ENCODE results near the gene GALNT17.

The GALNT17 gene

GRCh38 chr7:71429083-71429482 is 297.1 kb downstream of the GALNT17 start:
- no peak overlapping the region for H3K4me2 ChIP-seq (ENCODE audit: insufficient read depth, low read length)
- no peak overlapping the region for H3K27ac ChIP-seq (ENCODE audit: low read length)
- no peaks in the 10 kb centered on the region for H3K4me1 ChIP-seq (ENCODE audit: insufficient read depth, low read length)
- no peak overlapping the region for H3K9ac ChIP-seq (ENCODE audit: low read depth, low read length)
- H2AFZ ChIP-seq (ENCODE audit: low read depth, low read length) = no peak overlapping the region
- H3K36me3 ChIP-seq (ENCODE audit: insufficient read depth, low read length) = no peaks in the 10 kb centered on the region
- ATAC-seq (ENCODE audit: insufficient read depth, low read depth) (no peak), DNase-seq (no peak)
- no peaks in the 10 kb centered on the region for H3K79me2 ChIP-seq (ENCODE audit: insufficient read depth, low read length)
- no peaks in the 10 kb centered on the region for H3K27me3 ChIP-seq (ENCODE audit: insufficient read depth, low read length, poor library complexity)
- no peak overlapping the region for H3K4me3 ChIP-seq (ENCODE audit: low read depth in 1 of 2, low read length in 2 of 2)
- no peaks in the 10 kb centered on the region for H3K9me3 ChIP-seq (ENCODE audit: insufficient read depth, low read length, severe bottlenecking)
- TF ChIP-seq CTCF (IDR thresholded peaks at IDR 0.05; ENCODE audit: borderline replicate concordance, extremely low read depth, low read length, poor library complexity, severe bottlenecking) (no peak), EZH2 (IDR thresholded peaks at IDR 0.05; ENCODE audit: borderline replicate concordance, low read depth, low read length, severe bottlenecking) (no peak)
- H4K20me1 ChIP-seq (ENCODE audit: insufficient read depth, low read length) = no peaks in the 10 kb centered on the region

DNA sequence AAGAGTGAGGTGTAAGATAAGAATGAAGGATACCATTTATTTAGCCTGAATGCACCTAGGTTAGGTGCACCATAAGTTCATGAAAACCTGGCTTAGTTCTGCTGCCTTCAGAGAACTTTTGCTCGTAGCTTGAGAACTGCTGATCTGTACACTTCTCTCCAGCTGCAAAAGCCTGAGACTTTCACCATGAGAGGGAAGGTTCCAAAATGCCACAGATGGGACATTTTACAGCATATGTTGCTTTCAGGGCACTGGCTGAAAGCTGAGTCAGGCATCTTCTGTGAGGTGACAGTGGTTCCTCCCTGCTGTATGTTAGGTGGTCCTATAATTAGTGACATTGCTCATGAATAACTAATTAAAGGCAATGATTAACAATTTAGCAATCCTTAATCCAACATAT is 298.3 kb downstream of the GALNT17 start:
- Histone ChIP-seq H3K36me3 (ENCODE audit: insufficient read depth, low read length) (no peaks in the 10 kb centered on the region), H3K27me3 (ENCODE audit: insufficient read depth, low read length, poor library complexity) (no peaks in the 10 kb centered on the region), H3K9ac (ENCODE audit: low read depth, low read length) (no peak overlapping the region), H3K4me3 (ENCODE audit: low read depth in 1 of 2, low read length in 2 of 2) (no peak overlapping the region), H3K4me2 (ENCODE audit: insufficient read depth, low read length) (no peak overlapping the region), H3K9me3 (ENCODE audit: insufficient read depth, low read length, severe bottlenecking) (no peaks in the 10 kb centered on the region), H3K27ac (ENCODE audit: low read length) (no peak overlapping the region), H3K79me2 (ENCODE audit: insufficient read depth, low read length) (no peaks in the 10 kb centered on the region), H2AFZ (ENCODE audit: low read depth, low read length) (no peak overlapping the region), H4K20me1 (ENCODE audit: insufficient read depth, low read length) (no peaks in the 10 kb centered on the region), H3K4me1 (ENCODE audit: insufficient read depth, low read length) (no peaks in the 10 kb centered on the region)
- DNase-seq = no peak
- ATAC-seq (ENCODE audit: insufficient read depth, low read depth) = no peak
- TF ChIP-seq CTCF (IDR thresholded peaks at IDR 0.05; ENCODE audit: borderline replicate concordance, extremely low read depth, low read length, poor library complexity, severe bottlenecking) = no peak
- TF ChIP-seq EZH2 (IDR thresholded peaks at IDR 0.05; ENCODE audit: borderline replicate concordance, low read depth, low read length, severe bottlenecking) = no peak

GRCh38 chr7:71439321-71439720 is 307.4 kb downstream of the GALNT17 start:
- no peak overlapping the region for H3K9ac ChIP-seq (ENCODE audit: low read depth, low read length)
- no peaks in the 10 kb centered on the region for H4K20me1 ChIP-seq (ENCODE audit: insufficient read depth, low read length)
- H3K9me3 ChIP-seq (ENCODE audit: insufficient read depth, low read length, severe bottlenecking) = no peaks in the 10 kb centered on the region
- no peak overlapping the region for H3K4me2 ChIP-seq (ENCODE audit: insufficient read depth, low read length)
- no peak overlapping the region for H3K4me3 ChIP-seq (ENCODE audit: low read depth in 1 of 2, low read length in 2 of 2)
- no peak overlapping the region for H3K27ac ChIP-seq (ENCODE audit: low read length)
- H2AFZ ChIP-seq (ENCODE audit: low read depth, low read length) = no peak overlapping the region
- DNase-seq (no peak), ATAC-seq (ENCODE audit: insufficient read depth, low read depth) (no peak)
- no peaks in the 10 kb centered on the region for H3K36me3 ChIP-seq (ENCODE audit: insufficient read depth, low read length)
- TF ChIP-seq EZH2 (IDR thresholded peaks at IDR 0.05; ENCODE audit: borderline replicate concordance, low read depth, low read length, severe bottlenecking) (no peak), CTCF (IDR thresholded peaks at IDR 0.05; ENCODE audit: borderline replicate concordance, extremely low read depth, low read length, poor library complexity, severe bottlenecking) (no peak)
- H3K27me3 ChIP-seq (ENCODE audit: insufficient read depth, low read length, poor library complexity) = no peaks in the 10 kb centered on the region
- peaks cover 25% of the 10 kb centered on the region for H3K4me1 ChIP-seq (ENCODE audit: insufficient read depth, low read length)
- no peaks in the 10 kb centered on the region for H3K79me2 ChIP-seq (ENCODE audit: insufficient read depth, low read length)

Measured in DND-41 (cell line).